ENCODE measurements around the gene GPC3. TPM values are rescaled to one million over a fixed set of nuclear protein-coding genes. Genes with fewer than 3 reads are reported as not detected.

The GPC3 gene
- total RNA-seq, 2 experiments from 2014 or later = 0.31 to 0.71 TPM

DNA sequence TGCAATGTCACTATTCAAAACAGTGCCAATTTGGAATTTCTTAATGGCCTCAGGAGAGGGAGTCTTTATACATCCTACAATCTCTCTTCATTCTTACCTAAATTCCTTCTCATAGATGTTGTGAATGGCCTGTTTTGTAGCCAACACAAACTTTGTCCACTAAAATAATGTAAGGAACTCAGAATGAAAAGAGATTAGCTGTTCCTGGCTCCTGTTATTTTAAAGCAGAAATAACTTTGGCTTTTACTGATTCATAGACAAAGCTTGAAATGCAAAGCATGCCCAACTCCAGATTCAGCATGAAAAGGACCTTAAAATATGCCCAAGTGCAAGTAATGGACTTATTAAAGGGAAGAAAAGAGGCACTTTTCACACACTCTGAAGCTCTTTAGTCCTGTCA, 424.1 kb downstream of the GPC3 start:
- Mint-ChIP-seq H3K4me3 (no peak overlapping the region), H3K9me3 (ENCODE audit: insufficient read depth) (no peaks in the 10 kb centered on the region), H3K27me3 (ENCODE audit: low read depth) (no peaks in the 10 kb centered on the region), H3K36me3 (ENCODE audit: low read depth) (no peaks in the 10 kb centered on the region), H3K4me1 (ENCODE audit: low read depth) (no peaks in the 10 kb centered on the region), H3K27ac (no peak overlapping the region)
- no peak for ATAC-seq
- ChIA-PET POLR2A (no interaction called here), CTCF (no interaction called here)
- DNase-seq = no peak

DNA sequence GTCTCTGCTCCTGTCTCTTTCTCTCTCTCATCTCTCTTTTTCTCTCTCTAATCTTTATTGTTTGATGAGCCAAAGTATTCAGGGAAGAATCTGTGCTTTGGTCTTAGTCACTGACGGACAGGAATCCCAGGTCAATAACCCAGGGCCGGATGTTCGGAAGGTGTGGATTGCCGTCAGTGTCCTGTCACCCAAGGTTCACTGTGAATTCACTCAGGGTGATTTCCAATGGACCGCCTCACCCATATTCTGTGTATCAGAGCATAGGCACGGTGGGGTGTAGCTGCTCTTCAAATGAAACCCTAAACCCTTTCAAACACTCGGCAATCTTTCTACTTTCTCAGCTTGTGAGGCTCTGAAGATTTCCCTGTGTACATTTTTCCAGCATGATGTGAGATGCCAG, 425.5 kb downstream of the GPC3 start:
- ChIA-PET CTCF (no interaction called here), POLR2A (no interaction called here)
- no peak for DNase-seq
- Mint-ChIP-seq H3K27ac (no peak overlapping the region), H3K27me3 (ENCODE audit: low read depth) (no peaks in the 10 kb centered on the region), H3K4me1 (ENCODE audit: low read depth) (no peaks in the 10 kb centered on the region), H3K4me3 (no peak overlapping the region), H3K36me3 (ENCODE audit: low read depth) (no peaks in the 10 kb centered on the region), H3K9me3 (ENCODE audit: insufficient read depth) (no peaks in the 10 kb centered on the region)
- ATAC-seq = no peak

DNA sequence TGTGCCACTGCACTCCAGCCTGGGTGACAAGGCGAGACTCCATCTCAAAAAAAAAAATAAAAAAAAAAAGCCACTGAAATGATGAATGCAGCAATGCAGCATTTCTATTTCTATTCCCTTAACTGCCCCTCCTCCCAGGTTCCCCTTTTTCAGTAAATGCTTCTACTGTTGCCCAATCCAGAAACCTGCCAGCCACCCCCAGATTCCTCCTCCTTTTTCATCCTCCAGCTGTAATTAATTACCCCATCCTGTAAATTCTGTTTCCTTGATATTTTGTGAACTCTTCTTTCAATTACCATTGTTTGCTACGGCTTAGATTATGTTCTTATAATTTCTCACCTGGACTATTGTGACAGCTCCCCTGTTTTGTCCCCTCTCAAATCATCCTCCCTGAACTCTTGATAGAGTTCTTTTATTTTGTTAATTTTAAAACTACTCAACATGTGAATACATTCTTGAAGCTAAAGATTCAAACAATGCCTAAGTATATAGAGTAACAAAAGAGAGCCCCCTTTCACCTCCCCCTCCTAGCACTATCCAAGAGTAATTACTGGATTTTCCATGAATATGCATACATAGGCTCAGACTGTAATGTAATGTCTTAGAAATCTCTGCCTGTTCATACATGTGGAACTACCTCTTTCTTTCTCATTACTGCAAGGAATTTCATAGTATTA, 429.5 kb downstream of the GPC3 start:
- CTCF ChIA-PET = no interaction called here
- H3K9me3 Mint-ChIP-seq (ENCODE audit: insufficient read depth) = no peaks in the 10 kb centered on the region
- no peak overlapping the region for H3K4me3 Mint-ChIP-seq
- no peaks in the 10 kb centered on the region for H3K4me1 Mint-ChIP-seq (ENCODE audit: low read depth)
- H3K27ac Mint-ChIP-seq = no peak overlapping the region
- POLR2A ChIA-PET = no interaction called here
- DNase-seq (no peak), ATAC-seq (no peak)
- no peaks in the 10 kb centered on the region for H3K36me3 Mint-ChIP-seq (ENCODE audit: low read depth)
- H3K27me3 Mint-ChIP-seq (ENCODE audit: low read depth) = no peaks in the 10 kb centered on the region

DNA sequence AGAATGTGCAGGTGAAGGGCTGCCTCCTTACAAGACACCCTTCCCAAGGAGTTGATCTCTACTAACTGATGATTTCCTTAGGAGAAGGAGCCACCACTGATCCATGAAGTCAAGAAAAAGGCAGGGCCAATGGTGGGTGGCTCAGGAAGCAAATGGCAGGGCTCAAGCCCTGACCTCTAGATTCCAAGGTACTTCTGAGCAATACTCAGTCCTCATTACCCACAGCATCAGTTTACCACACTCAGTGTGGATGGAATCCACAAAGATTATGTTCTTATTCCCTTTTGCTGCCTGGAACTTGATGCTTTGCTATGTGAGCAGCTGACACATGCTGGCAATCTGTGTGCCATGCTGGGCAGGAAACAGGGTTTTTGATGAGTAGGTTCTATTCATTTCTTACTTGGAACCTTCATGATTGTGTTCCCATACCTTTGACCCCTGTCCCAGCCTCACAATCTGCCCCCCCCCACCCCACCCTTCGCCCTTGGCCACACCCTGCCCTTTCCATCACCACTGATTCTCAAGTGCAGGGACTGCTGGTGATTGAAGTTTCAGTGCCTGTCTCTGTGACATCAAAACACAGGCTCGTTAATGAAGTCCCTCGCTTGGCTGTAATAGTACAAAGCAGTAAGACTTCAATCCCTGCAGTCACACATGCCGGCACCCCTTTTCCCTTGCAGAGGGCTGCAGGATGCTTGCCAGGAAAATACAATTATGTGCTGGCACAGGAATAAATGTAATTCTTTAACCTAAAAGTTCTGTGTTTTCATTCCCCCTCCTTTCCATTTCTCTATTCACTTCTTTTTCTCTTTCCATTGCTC, 434.5 kb downstream of the GPC3 start:
- Mint-ChIP-seq H3K27ac (no peak overlapping the region), H3K4me1 (ENCODE audit: low read depth) (no peaks in the 10 kb centered on the region), H3K4me3 (no peak overlapping the region), H3K36me3 (ENCODE audit: low read depth) (no peaks in the 10 kb centered on the region), H3K27me3 (ENCODE audit: low read depth) (no peaks in the 10 kb centered on the region), H3K9me3 (ENCODE audit: insufficient read depth) (no peaks in the 10 kb centered on the region)
- ChIA-PET CTCF (no interaction called here), POLR2A (no interaction called here)
- ATAC-seq = no peak
- no peak for DNase-seq

DNA sequence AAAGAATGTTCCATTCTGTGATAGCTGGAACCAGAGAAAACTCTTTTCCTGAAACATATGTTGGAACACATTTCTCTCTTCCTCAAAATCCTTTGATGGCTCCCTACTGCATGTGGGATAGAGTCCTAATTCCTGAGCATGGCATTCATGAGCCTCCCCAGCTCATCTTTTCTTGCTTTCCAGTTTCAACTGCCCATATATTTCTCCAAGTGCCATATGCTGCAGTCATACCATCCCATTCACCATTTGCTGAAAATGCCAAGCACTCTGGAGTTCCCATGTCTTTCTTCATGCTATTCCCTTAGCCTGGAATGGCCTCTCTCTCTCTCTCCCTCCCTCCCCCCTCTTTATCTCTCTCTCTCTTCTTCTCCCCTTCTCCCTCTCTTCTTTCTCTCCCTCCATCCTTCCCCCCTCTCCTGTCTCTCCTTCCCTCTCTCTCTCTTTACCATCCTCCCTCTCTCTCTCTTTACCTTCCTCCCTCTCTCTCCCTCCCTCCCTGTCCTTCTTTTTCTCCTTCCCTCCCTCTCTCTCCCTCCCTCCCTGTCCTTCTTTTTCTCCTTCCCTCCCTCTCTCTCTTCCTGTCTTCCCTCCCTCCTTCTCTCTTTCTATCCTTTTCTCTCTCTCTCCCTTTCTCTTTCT, 436.0 kb downstream of the GPC3 start:
- Mint-ChIP-seq H3K4me1 (ENCODE audit: low read depth) (no peaks in the 10 kb centered on the region), H3K27me3 (ENCODE audit: low read depth) (no peaks in the 10 kb centered on the region), H3K4me3 (no peak overlapping the region), H3K36me3 (ENCODE audit: low read depth) (no peaks in the 10 kb centered on the region), H3K27ac (no peak overlapping the region), H3K9me3 (ENCODE audit: insufficient read depth) (no peaks in the 10 kb centered on the region)
- ChIA-PET CTCF (no interaction called here), POLR2A (no interaction called here)
- ATAC-seq (no peak), DNase-seq (no peak)

DNA sequence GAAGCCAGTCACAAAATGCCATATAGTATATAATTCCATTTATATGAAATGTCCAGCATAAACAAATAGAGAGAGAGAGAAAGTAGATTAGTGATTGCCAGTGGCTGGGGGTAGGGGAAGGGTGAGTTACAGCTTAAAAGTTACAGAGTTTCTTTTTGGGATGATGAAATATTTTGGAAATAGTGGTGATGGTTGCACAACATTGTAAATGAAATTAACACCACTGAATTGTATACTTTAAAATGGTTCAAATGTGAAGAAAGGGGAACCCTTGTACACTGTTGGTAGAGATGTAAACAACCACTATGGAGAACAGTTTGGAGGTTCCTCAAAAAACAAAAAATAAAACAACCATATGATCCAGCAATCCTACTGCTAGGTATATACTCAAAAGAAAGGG, 439.0 kb downstream of the GPC3 start:
- Mint-ChIP-seq H3K27ac (no peak overlapping the region), H3K36me3 (ENCODE audit: low read depth) (no peaks in the 10 kb centered on the region), H3K4me1 (ENCODE audit: low read depth) (no peaks in the 10 kb centered on the region), H3K27me3 (ENCODE audit: low read depth) (no peaks in the 10 kb centered on the region), H3K9me3 (ENCODE audit: insufficient read depth) (no peaks in the 10 kb centered on the region), H3K4me3 (no peak overlapping the region)
- POLR2A ChIA-PET = no interaction called here
- DNase-seq = no peak
- CTCF ChIA-PET = no interaction called here
- ATAC-seq = no peak

DNA sequence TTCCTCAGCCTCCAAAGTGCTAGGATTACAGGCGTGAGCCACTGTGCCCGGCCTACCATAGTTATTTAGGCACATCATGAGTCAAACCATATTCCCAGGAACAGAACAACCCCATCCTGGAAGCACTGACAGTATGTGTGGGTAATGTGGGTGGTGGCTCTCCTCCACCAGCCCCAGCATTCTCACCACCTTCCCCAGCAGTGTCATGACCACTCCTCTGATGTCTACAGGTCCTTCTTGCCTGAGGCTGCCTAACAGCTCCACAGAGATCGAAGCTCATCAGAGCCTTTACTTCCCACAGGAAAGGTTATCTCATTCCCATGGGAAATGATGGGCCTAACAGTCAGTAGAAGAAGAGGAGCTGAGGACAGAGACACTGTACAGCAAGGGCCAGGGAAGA, 440.6 kb downstream of the GPC3 start:
- POLR2A ChIA-PET = no interaction called here
- ATAC-seq = no peak
- H3K4me1 Mint-ChIP-seq (ENCODE audit: low read depth) = no peaks in the 10 kb centered on the region

DNA sequence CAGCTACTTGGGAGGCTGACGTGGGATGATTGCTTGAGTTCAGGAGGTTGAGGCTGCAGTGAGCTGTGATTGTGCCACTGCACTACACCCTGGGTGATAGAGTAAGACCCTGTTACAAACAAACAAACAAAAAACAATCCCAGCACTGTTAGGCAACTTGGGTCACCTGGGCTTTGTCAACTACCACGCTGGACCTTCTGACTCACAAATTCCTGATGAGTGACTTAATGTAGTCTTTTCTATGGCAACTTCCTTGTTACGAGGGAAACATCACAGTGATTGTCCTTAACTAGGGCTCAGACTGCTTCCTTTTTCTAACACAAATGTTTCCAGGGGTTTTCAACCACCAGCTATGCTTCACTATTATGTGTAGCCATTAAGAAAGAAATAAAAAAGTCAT, 441.3 kb downstream of the GPC3 start:
- Mint-ChIP-seq H3K4me1 (ENCODE audit: low read depth) (no peaks in the 10 kb centered on the region), H3K27me3 (ENCODE audit: low read depth) (no peaks in the 10 kb centered on the region), H3K4me3 (no peak overlapping the region), H3K27ac (no peak overlapping the region), H3K36me3 (ENCODE audit: low read depth) (no peaks in the 10 kb centered on the region), H3K9me3 (ENCODE audit: insufficient read depth) (no peaks in the 10 kb centered on the region)
- POLR2A ChIA-PET = no interaction called here
- CTCF ChIA-PET = no interaction called here
- no peak for ATAC-seq
- no peak for DNase-seq

More for the DNA sequence above, 440.6 kb downstream of the GPC3 start:
- DNase-seq = no peak
- H3K27ac Mint-ChIP-seq = no peak overlapping the region
- H3K9me3 Mint-ChIP-seq (ENCODE audit: insufficient read depth) = no peaks in the 10 kb centered on the region
- no peaks in the 10 kb centered on the region for H3K27me3 Mint-ChIP-seq (ENCODE audit: low read depth)
- H3K36me3 Mint-ChIP-seq (ENCODE audit: low read depth) = no peaks in the 10 kb centered on the region
- CTCF ChIA-PET = no interaction called here
- no peak overlapping the region for H3K4me3 Mint-ChIP-seq

DNA sequence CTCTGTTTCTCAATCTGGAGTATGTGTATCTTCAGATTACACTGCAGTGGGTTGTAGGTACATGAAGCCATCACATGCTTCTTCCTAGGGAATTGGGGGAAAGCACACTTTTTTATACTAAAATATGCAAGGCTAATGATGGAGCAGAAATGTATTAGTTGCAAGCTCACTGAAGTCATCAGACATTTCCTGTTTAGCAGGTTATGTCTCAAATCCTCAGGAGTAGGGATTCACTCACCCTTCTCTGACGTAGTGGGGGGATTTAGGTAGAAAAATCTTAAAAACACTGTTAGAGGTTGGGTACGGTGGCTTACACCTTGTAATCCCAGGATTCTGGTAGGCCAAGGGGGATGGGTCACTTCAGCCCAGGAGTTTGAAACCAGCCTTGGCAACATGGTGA, 441.7 kb downstream of the GPC3 start:
- CTCF ChIA-PET = no interaction called here
- DNase-seq (no peak), ATAC-seq (no peak)
- H3K9me3 Mint-ChIP-seq (ENCODE audit: insufficient read depth) = no peaks in the 10 kb centered on the region
- H3K4me1 Mint-ChIP-seq (ENCODE audit: low read depth) = no peaks in the 10 kb centered on the region
- H3K4me3 Mint-ChIP-seq = no peak overlapping the region
- no peak overlapping the region for H3K27ac Mint-ChIP-seq
- no peaks in the 10 kb centered on the region for H3K36me3 Mint-ChIP-seq (ENCODE audit: low read depth)
- POLR2A ChIA-PET = no interaction called here
- H3K27me3 Mint-ChIP-seq (ENCODE audit: low read depth) = no peaks in the 10 kb centered on the region

DNA sequence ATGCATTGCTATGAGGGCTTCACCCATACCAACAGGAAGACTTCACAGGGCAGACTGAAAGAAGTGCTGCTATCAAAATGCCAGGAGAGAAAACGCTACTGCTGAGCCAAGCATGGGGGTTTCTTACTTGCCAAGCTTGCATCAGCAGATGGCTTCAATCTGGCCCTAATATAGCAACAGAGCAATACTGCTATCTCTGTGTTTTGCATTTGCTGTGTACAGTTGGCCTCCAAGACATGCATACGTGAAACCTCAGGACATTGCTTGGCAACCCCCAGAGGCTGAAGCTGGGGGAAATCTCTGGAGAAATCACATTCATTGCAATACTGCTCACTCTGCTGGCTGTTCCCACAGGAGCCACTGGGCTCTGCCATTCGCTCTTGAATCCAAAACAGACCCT, 442.9 kb downstream of the GPC3 start:
- DNase-seq (no peak), ATAC-seq (no peak)
- Mint-ChIP-seq H3K27ac (no peak overlapping the region), H3K4me1 (ENCODE audit: low read depth) (no peaks in the 10 kb centered on the region), H3K9me3 (ENCODE audit: insufficient read depth) (no peaks in the 10 kb centered on the region), H3K36me3 (ENCODE audit: low read depth) (no peaks in the 10 kb centered on the region), H3K4me3 (no peak overlapping the region), H3K27me3 (ENCODE audit: low read depth) (no peaks in the 10 kb centered on the region)
- POLR2A ChIA-PET = no interaction called here
- CTCF ChIA-PET = no interaction called here

DNA sequence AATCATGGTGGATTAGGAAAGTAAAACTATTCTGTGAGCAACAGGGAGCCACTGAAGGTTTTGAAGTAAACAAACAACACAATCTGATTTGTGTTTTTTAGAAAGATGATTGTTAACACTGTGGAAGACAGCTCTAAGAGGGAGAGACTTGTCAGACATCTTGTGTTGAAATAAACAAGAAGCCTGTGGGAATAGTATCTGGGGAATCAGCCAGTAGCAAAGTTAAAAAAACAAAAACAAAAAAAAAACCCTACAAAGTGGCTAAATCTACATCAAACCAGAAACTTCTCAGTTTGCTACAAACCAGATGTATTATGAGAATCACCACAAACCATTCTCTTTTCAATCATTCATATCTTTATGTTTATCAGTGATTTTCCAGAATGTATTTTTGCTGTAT, 444.4 kb downstream of the GPC3 start:
- ATAC-seq (no peak), DNase-seq (no peak)
- no peaks in the 10 kb centered on the region for H3K9me3 Mint-ChIP-seq (ENCODE audit: insufficient read depth)
- no peak overlapping the region for H3K4me3 Mint-ChIP-seq
- H3K36me3 Mint-ChIP-seq (ENCODE audit: low read depth) = no peaks in the 10 kb centered on the region
- H3K4me1 Mint-ChIP-seq (ENCODE audit: low read depth) = no peaks in the 10 kb centered on the region
- ChIA-PET CTCF (no interaction called here), POLR2A (no interaction called here)
- H3K27ac Mint-ChIP-seq = no peak overlapping the region
- no peaks in the 10 kb centered on the region for H3K27me3 Mint-ChIP-seq (ENCODE audit: low read depth)

DNA sequence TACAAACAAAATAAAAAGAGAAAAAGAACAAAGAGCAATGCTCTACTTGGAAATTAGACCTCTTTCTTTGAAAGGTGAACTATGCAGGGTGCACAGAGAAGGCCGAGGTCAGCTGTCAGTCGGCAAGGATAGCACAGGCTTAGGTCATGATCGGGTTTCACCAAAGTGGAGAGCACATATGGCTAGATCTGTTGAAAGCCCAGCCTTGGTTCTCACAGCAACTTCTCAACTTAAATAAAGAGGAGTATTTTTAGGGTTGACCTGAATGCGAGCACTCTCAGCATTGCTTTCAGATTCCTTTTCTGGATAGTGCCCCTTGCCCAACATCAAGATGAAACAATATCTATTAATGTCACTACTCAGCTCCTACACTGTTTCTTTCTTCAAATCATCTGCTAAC, 447.2 kb downstream of the GPC3 start:
- H3K27ac Mint-ChIP-seq = no peak overlapping the region
- POLR2A ChIA-PET = no interaction called here
- H3K36me3 Mint-ChIP-seq (ENCODE audit: low read depth) = no peaks in the 10 kb centered on the region
- no peak overlapping the region for H3K4me3 Mint-ChIP-seq
- ATAC-seq (no peak), DNase-seq (no peak)
- no peaks in the 10 kb centered on the region for H3K4me1 Mint-ChIP-seq (ENCODE audit: low read depth)
- H3K27me3 Mint-ChIP-seq (ENCODE audit: low read depth) = no peaks in the 10 kb centered on the region
- CTCF ChIA-PET = interaction anchor here (0.7 kb wide), 1 partner anchor 14 kb away, joined by 3 read pairs; no protein-coding TSS in a partner anchor
- H3K9me3 Mint-ChIP-seq (ENCODE audit: insufficient read depth) = no peaks in the 10 kb centered on the region

Measured in activated CD8-positive, alpha-beta T cell treated with anti-CD3 and anti-CD28 coated beads, Interleukin-2, amount 10 ng/mL, durations not matched to agents 7 days and 5 days (primary cell).